Measurements from ENCODE around the gene PKD2. TPM values are rescaled to one million over a fixed set of nuclear protein-coding genes. Genes with fewer than 3 reads are reported as not detected.

Gene PKD2
- total and polyA plus RNA-seq, 4 donors = 8.5 to 71.2 (median 17.1) TPM

DNA sequence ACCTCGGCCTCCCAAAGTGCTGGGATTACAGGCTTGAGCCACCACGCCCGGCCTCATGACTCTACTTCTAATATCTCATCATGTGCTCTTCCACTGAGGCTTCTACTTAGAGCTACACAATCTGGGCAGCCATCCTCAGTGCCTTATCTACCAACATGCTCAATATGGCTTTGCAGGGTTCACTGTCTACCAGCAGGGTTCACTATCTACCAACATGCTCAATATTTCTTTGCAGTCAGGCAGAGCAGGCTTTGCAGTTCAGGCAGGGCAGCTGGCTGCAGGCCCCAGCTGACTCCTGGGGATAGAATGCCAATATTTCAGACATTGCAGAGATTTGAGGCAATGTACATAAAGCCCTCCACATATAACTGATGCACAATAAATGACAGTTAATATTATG, 47.5 kb downstream of the PKD2 start:
- Histone ChIP-seq H3K36me3 (ENCODE audit: control insufficient read depth in 4 of 4, insufficient read depth in 4 of 4, low read length in 4 of 4) (peaks cover 9 to 41% (median 17%) of the 10 kb centered on the region in 4 donors), H3K27me3 (ENCODE audit: control insufficient read depth in 3 of 3, insufficient read depth in 3 of 3, low read length in 2 of 3) (no peaks in the 10 kb centered on the region), H3K27ac (ENCODE audit: low read depth in 1 of 2, low read length in 1 of 2) (no peak overlapping the region), H3K9me3 (ENCODE audit: control insufficient read depth in 4 of 4, insufficient read depth in 3 of 4, low read length in 3 of 4) (no peaks in the 10 kb centered on the region), H3K4me1 (ENCODE audit: control insufficient read depth in 5 of 5, insufficient read depth in 5 of 5, low read length in 5 of 5) (peaks cover 0 to 2% (median 0%) of the 10 kb centered on the region in 5 donors), H3K4me3 (no peak overlapping the region), H3K9ac (ENCODE audit: insufficient read depth in 1 of 2, low read length in 2 of 2) (no peak overlapping the region)
- 82 to 100% methylated on average over 3 of the region's 3 CpGs for WGBS, 2 donors
- TF ChIP-seq, protein P1, sequence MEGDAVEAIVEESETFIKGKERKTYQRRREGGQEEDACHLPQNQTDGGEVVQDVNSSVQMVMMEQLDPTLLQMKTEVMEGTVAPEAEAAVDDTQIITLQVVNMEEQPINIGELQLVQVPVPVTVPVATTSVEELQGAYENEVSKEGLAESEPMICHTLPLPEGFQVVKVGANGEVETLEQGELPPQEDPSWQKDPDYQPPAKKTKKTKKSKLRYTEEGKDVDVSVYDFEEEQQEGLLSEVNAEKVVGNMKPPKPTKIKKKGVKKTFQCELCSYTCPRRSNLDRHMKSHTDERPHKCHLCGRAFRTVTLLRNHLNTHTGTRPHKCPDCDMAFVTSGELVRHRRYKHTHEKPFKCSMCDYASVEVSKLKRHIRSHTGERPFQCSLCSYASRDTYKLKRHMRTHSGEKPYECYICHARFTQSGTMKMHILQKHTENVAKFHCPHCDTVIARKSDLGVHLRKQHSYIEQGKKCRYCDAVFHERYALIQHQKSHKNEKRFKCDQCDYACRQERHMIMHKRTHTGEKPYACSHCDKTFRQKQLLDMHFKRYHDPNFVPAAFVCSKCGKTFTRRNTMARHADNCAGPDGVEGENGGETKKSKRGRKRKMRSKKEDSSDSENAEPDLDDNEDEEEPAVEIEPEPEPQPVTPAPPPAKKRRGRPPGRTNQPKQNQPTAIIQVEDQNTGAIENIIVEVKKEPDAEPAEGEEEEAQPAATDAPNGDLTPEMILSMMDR (IDR thresholded peaks at IDR 0.05; ENCODE audit: control extremely low read depth, extremely low read depth) = peak; percentile 9
- DNase-seq (peak; percentile 24 to 57 (median 35)), ATAC-seq (ENCODE audit: insufficient read depth, low FRiP score) (no peak)

GRCh38 chr4:88058295-88058694, 50.9 kb downstream of the PKD2 start:
- DNase-seq = no peak
- Histone ChIP-seq H3K27ac (ENCODE audit: low read depth in 1 of 2, low read length in 1 of 2) (no peak overlapping the region), H3K4me3 (no peak overlapping the region), H3K9me3 (ENCODE audit: control insufficient read depth in 4 of 4, insufficient read depth in 3 of 4, low read length in 3 of 4) (no peaks in the 10 kb centered on the region), H3K9ac (ENCODE audit: insufficient read depth in 1 of 2, low read length in 2 of 2) (no peak overlapping the region), H3K27me3 (ENCODE audit: control insufficient read depth in 3 of 3, insufficient read depth in 3 of 3, low read length in 2 of 3) (no peaks in the 10 kb centered on the region), H3K36me3 (ENCODE audit: control insufficient read depth in 4 of 4, insufficient read depth in 4 of 4, low read length in 4 of 4) (peaks cover 5 to 29% (median 14%) of the 10 kb centered on the region in 4 donors), H3K4me1 (ENCODE audit: control insufficient read depth in 5 of 5, insufficient read depth in 5 of 5, low read length in 5 of 5) (peaks cover 0 to 3% (median 0%) of the 10 kb centered on the region in 5 donors)
- TF ChIP-seq, protein P1 (IDR thresholded peaks at IDR 0.05; ENCODE audit: control extremely low read depth, extremely low read depth) = no peak
- ATAC-seq (ENCODE audit: insufficient read depth, low FRiP score) = no peak
- WGBS, 2 donors = 98 to 99% methylated on average over 3 of the region's 3 CpGs

GRCh38 chr4:88059766-88060165, 52.3 kb downstream of the PKD2 start:
- no peak for DNase-seq
- Histone ChIP-seq H3K36me3 (ENCODE audit: control insufficient read depth in 4 of 4, insufficient read depth in 4 of 4, low read length in 4 of 4) (peaks cover 8 to 35% (median 14%) of the 10 kb centered on the region in 4 donors), H3K9me3 (ENCODE audit: control insufficient read depth in 4 of 4, insufficient read depth in 3 of 4, low read length in 3 of 4) (no peaks in the 10 kb centered on the region), H3K9ac (ENCODE audit: insufficient read depth in 1 of 2, low read length in 2 of 2) (no peak overlapping the region), H3K27ac (ENCODE audit: low read depth in 1 of 2, low read length in 1 of 2) (no peak overlapping the region), H3K4me3 (no peak overlapping the region), H3K4me1 (ENCODE audit: control insufficient read depth in 5 of 5, insufficient read depth in 5 of 5, low read length in 5 of 5) (peaks cover 0 to 3% (median 0%) of the 10 kb centered on the region in 5 donors), H3K27me3 (ENCODE audit: control insufficient read depth in 3 of 3, insufficient read depth in 3 of 3, low read length in 2 of 3) (no peaks in the 10 kb centered on the region)
- no peak for ATAC-seq (ENCODE audit: insufficient read depth, low FRiP score)
- WGBS, 2 donors = 44 to 48% methylated on average over 2 of the region's 2 CpGs
- TF ChIP-seq, protein P1 (IDR thresholded peaks at IDR 0.05; ENCODE audit: control extremely low read depth, extremely low read depth) = no peak

- Histone ChIP-seq H3K9me3 (ENCODE audit: control insufficient read depth in 4 of 4, insufficient read depth in 3 of 4, low read length in 3 of 4) (no peaks in the 10 kb centered on the region), H3K4me1 (ENCODE audit: control insufficient read depth in 5 of 5, insufficient read depth in 5 of 5, low read length in 5 of 5) (peaks cover 0 to 3% (median 0%) of the 10 kb centered on the region in 5 donors), H3K27ac (ENCODE audit: low read depth in 1 of 2, low read length in 1 of 2) (no peak overlapping the region), H3K36me3 (ENCODE audit: control insufficient read depth in 4 of 4, insufficient read depth in 4 of 4, low read length in 4 of 4) (peaks cover 6 to 34% (median 15%) of the 10 kb centered on the region in 4 donors), H3K27me3 (ENCODE audit: control insufficient read depth in 3 of 3, insufficient read depth in 3 of 3, low read length in 2 of 3) (no peaks in the 10 kb centered on the region), H3K9ac (ENCODE audit: insufficient read depth in 1 of 2, low read length in 2 of 2) (no peak overlapping the region), H3K4me3 (no peak overlapping the region)
- ATAC-seq (ENCODE audit: insufficient read depth, low FRiP score) = no peak
- no peak for DNase-seq
- WGBS, 2 donors = 83 to 88% methylated on average over 2 of the region's 2 CpGs
- TF ChIP-seq, protein P1 (IDR thresholded peaks at IDR 0.05; ENCODE audit: control extremely low read depth, extremely low read depth) = no peak
These were observed 53.0 kb downstream of the PKD2 start for GRCh38 chr4:88060431-88060830.

Measured in lung (tissue), 12 donors.